Body of pancreas (tissue), 4 donors: ENCODE results near the gene AQP6. TPM values are rescaled to one million over a fixed set of nuclear protein-coding genes. Genes with fewer than 3 reads are reported as not detected.
"Not testable (repeated sequence)": the region's sequence is repeated elsewhere in the genome, so short reads cannot be mapped to it uniquely, and the experiment has no call there.

ENCODE experiments used
- ATAC-seq: fragments of 150-250 bp; one replicate; pipeline ENCODE4 v1.9.1; 2016
- DNase-seq, 4 donors: peaks; one replicate each; pipeline ENCODE4 v3.0.0-alpha.2; 2019
- H3K27ac ChIP-seq, 4 donors: fragments of 200-600 bp; sonication (generic); 1 replicate in 3 of 4; 2 replicates in 1 of 4; pipeline versions ENCODE4 v1.5.1 to v1.6.1; 2016 to 2019; ENCODE audit warnings: mild to moderate bottlenecking in 1 of 4, mixed read lengths in 1 of 4, moderate library complexity in 1 of 4
- H3K27me3 ChIP-seq, 2 donors: fragments of 200-600 bp; sonication (generic); one replicate each; pipeline ENCODE4 v1.6.0; 2016; ENCODE audit warnings: mild to moderate bottlenecking in 1 of 2
- H3K36me3 ChIP-seq, 2 donors: fragments of 200-600 bp; sonication (generic); replicated peaks in 1 of 2; 2 replicates each; pipeline ENCODE4 v1.5.1; 2016; ENCODE audit warnings: low read depth in 2 of 2; ENCODE audit not compliant: insufficient read depth in 1 of 2
- H3K4me1 ChIP-seq: fragments of 200-600 bp; sonication (generic); one replicate; pipeline ENCODE4 v1.6.0; 2016
- H3K4me3 ChIP-seq, 2 donors: fragments of 200-600 bp; sonication (generic); 1 replicate in 1 of 2; 2 replicates in 1 of 2; pipeline ENCODE4 v1.5.1; 2016 to 2019
- H3K9me3 ChIP-seq, 3 donors: fragments of 200-600 bp; sonication (generic); 1 replicate in 2 of 3; 2 replicates in 1 of 3; pipeline ENCODE4 v1.5.1; 2016
- POLR2A ChIP-seq, 3 donors: fragments of 450-650 bp; IDR thresholded peaks; one replicate each; pipeline ENCODE4 v1.6.1; 2016; ENCODE audit warnings: antibody characterized with exemption in 3 of 3, mild to moderate bottlenecking in 2 of 3
- WGBS, 2 donors: methylation state at CpG; one replicate each; pipeline ENCODE4 v1.1.5; 2017; 5-methylcytosine and 5-hydroxymethylcytosine counted together
- intact Hi-C: fragments of 100-400 bp; cut with DNase I; formaldehyde crosslinking; loops from one replicate; pipeline ENCODE4 v1.15.1; 2023
- total RNA-seq, 2 donors: library from RNA; depleted of rRNA; stranded (reverse); fragments of >200 nt; gene quantifications; one replicate each; pipeline ENCODE4 v1.1.0, GENCODE V29; 2016
- TF ChIP-seq, protein P1 (sequence below), 7 experiments: fragments of 450-650 bp in 4 of 7; fragments of 200-600 bp in 3 of 7; sonication (generic) in 3 of 7; IDR thresholded peaks; one replicate each; pipeline ENCODE4 v1.5.1; 2016 to 2019; ENCODE audit warnings: antibody characterized with exemption in 7 of 7

AQP6 gene
- total RNA-seq, 2 donors from 2014 or later: not detected

GRCh38 chr12:49985981-49986380, 13.2 kb downstream of the AQP6 start:
- WGBS, 2 donors: 86 to 90% methylated on average over 5 of the region's 5 CpGs
- DNase-seq (no peak), ATAC-seq (no peak)
- no peaks in the 10 kb centered on the region for H3K27me3 ChIP-seq
- H3K9me3 ChIP-seq: no peaks in the 10 kb centered on the region
- intact Hi-C loops: no loop called here
- H3K4me1 ChIP-seq: no peaks in the 10 kb centered on the region
- no peak overlapping the region for H3K4me3 ChIP-seq
- no peaks in the 10 kb centered on the region for H3K36me3 ChIP-seq
- H3K27ac ChIP-seq: no peak overlapping the region
- TF ChIP-seq, protein P1, sequence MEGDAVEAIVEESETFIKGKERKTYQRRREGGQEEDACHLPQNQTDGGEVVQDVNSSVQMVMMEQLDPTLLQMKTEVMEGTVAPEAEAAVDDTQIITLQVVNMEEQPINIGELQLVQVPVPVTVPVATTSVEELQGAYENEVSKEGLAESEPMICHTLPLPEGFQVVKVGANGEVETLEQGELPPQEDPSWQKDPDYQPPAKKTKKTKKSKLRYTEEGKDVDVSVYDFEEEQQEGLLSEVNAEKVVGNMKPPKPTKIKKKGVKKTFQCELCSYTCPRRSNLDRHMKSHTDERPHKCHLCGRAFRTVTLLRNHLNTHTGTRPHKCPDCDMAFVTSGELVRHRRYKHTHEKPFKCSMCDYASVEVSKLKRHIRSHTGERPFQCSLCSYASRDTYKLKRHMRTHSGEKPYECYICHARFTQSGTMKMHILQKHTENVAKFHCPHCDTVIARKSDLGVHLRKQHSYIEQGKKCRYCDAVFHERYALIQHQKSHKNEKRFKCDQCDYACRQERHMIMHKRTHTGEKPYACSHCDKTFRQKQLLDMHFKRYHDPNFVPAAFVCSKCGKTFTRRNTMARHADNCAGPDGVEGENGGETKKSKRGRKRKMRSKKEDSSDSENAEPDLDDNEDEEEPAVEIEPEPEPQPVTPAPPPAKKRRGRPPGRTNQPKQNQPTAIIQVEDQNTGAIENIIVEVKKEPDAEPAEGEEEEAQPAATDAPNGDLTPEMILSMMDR (IDR thresholded peaks at IDR 0.05): no peak
- no peak for TF ChIP-seq POLR2A (IDR thresholded peaks at IDR 0.05)

DNA sequence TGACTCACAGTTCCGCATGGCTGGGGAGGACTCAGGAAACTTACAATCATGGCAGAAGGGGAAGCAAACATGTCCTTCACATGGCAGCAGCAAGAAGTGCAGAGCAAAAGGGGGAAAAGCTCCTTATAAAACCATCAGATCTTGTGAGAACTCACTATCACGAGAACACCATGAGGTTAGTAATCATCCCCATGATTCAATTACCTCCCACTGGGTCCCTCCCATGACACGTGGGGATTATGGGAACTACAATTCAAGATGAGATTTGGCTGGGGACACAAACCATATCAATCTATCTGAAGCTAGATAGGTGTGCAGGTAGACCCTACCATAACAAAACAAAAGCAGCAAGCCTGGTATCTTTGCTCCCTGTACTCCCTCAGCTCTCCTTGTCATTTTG, 13.7 kb downstream of the AQP6 start:
- DNase-seq, H3K36me3 ChIP-seq, intact Hi-C loops, H3K4me3 ChIP-seq, H3K27ac ChIP-seq, H3K9me3 ChIP-seq, H3K27me3 ChIP-seq, ATAC-seq, H3K4me1 ChIP-seq: not testable (repeated sequence)
- WGBS, 2 donors: 85 to 89% methylated on average over 3 of the region's 3 CpGs

GRCh38 chr12:49987625-49988303, 15.0 kb downstream of the AQP6 start:
- no peaks in the 10 kb centered on the region for H3K27me3 ChIP-seq
- H3K36me3 ChIP-seq: no peaks in the 10 kb centered on the region
- intact Hi-C loops: no loop called here
- TF ChIP-seq, protein P1 (IDR thresholded peaks at IDR 0.05): no peak
- no peak for TF ChIP-seq POLR2A (IDR thresholded peaks at IDR 0.05)
- H3K4me1 ChIP-seq: no peaks in the 10 kb centered on the region
- no peak overlapping the region for H3K4me3 ChIP-seq
- peak overlapping the region in 1 of 4 donors; percentile 7 for H3K27ac ChIP-seq
- no peaks in the 10 kb centered on the region for H3K9me3 ChIP-seq
- 56 to 79% methylated on average over 4 of the region's 4 CpGs for WGBS, 2 donors
- ATAC-seq (no peak), DNase-seq (no peak)

GRCh38 chr12:49989400-49989799, 16.7 kb downstream of the AQP6 start:
- H3K27ac ChIP-seq, H3K27me3 ChIP-seq, H3K36me3 ChIP-seq, H3K4me3 ChIP-seq, intact Hi-C loops, ATAC-seq, H3K9me3 ChIP-seq, H3K4me1 ChIP-seq, DNase-seq: not testable (repeated sequence)
- WGBS, 2 donors: 82 to 89% methylated on average over 2 of the region's 2 CpGs

DNA sequence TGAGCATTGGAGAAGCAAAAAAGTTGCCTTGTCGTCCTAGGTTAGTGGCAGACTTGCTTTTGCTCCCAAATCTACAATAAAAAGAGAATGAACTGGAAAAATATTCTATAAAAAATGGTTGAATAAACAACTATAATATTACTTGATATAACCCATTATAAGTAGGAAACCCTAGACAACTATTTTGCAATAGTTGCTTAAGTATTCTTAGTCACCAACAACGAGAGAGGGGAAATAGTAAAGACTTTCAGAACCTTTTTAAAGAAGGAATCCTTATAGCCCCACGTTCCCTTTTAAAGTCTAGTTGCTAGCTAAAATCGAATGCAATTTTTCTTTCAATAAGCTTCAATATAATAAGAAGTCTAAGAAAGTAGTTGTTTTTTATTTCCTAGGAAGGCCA, 17.5 kb downstream of the AQP6 start:
- Histone ChIP-seq H3K4me1 (no peaks in the 10 kb centered on the region), H3K36me3 (no peaks in the 10 kb centered on the region), H3K27me3 (no peaks in the 10 kb centered on the region), H3K27ac (no peak overlapping the region), H3K4me3 (no peak overlapping the region), H3K9me3 (no peaks in the 10 kb centered on the region)
- whole genome bisulfite sequencing, 2 donors: 70 to 84% methylated on average over 4 of the region's 4 CpGs
- TF ChIP-seq POLR2A (IDR thresholded peaks at IDR 0.05): no peak
- intact Hi-C loops: no loop called here
- ATAC-seq (no peak), DNase-seq (no peak)

- TF ChIP-seq POLR2A (IDR thresholded peaks at IDR 0.05): no peak
- TF ChIP-seq, protein P1 (IDR thresholded peaks at IDR 0.05): no peak
- Histone ChIP-seq H3K36me3 (no peaks in the 10 kb centered on the region), H3K9me3 (no peaks in the 10 kb centered on the region), H3K27me3 (no peaks in the 10 kb centered on the region), H3K4me3 (no peak overlapping the region), H3K27ac (no peak overlapping the region), H3K4me1 (no peaks in the 10 kb centered on the region)
- DNase-seq (no peak), ATAC-seq (no peak)
- WGBS, 2 donors: 86 to 97% methylated on average over 2 of the region's 2 CpGs
- intact Hi-C loops: no loop called here
Measured at GRCh38 chr12:49998453-49998852, 25.7 kb downstream of the AQP6 start.
